Heart left ventricle (tissue), 13 donors: ENCODE measurements around the gene ALDH3B1.

Experiments used
- CTCF ChIP-seq, 12 donors: fragments of 200-600 bp; sonication (generic) in 4 of 12; IDR thresholded peaks; one replicate each; pipeline versions ENCODE4 v1.5.0 to v1.8.0; 2018 to 2022; ENCODE audit warnings: antibody characterized with exemption in 12 of 12, mild to moderate bottlenecking in 5 of 12
- POLR2A ChIP-seq, 2 donors: fragments of 450-650 bp; IDR thresholded peaks; one replicate each; pipeline ENCODE4 v1.6.1; 2017; ENCODE audit warnings: antibody characterized with exemption in 2 of 2, mild to moderate bottlenecking in 2 of 2, moderate library complexity in 2 of 2
- donor health status: ischemic (EF 13 %, LVEDD 7.1; RV severe dilation, severe dysfunction).
- donor health status: DM: no; HTN: yes; CAD: no.
- donor health status: DM: no; HTN: no; CAD: no.
- donor health status: ischemic (EF 25% LVEDD 6.9; RV normal size, moderate dysfunction).
- donor health status: ischemic (EF 25% LVEDD 5.7; RV mildly dilated, moderate dysfunction).
- donor health status: ischemic (EF 35%, LVEDD 5.7; RV mildly dilated, moderate dysfunction).
- donor health status: nonischemic (EF 11% LVEDD 7.7; RV severe dilation, severe dysfunction).
- donor health status: DM: yes; HTN: yes; CAD: no.
- donor health status: PGD.
- donor health status: ischemic (EF 29% LVEDD 5.4; RV normal size, mild dysfunction).
- donor health status: nonischemic (EF 23%, LVEDD 6.1; RV moderate dilation, normal function).

- TF ChIP-seq CTCF (IDR thresholded peaks at IDR 0.05): peak in 5 of 12 donors; percentile 16 to 25 (median 21)
- no peak for TF ChIP-seq POLR2A (IDR thresholded peaks at IDR 0.05)
These were observed 66.4 kb downstream of the ALDH3B1 start for GRCh38 chr11:68076371-68077042.
